CD4-positive, alpha-beta T cell treated with Interleukin-1 beta for 1 hour (primary cell): ENCODE results near the gene UBXN11.
A peak's percentile ranks its signal among the peaks of the same experiment; 100 is the strongest.

Experiments
- DNase-seq, 2 donors: peaks; one replicate each; pipeline ENCODE4 v3.0.0-alpha.2; 2020 to 2022

The UBXN11 gene

DNA sequence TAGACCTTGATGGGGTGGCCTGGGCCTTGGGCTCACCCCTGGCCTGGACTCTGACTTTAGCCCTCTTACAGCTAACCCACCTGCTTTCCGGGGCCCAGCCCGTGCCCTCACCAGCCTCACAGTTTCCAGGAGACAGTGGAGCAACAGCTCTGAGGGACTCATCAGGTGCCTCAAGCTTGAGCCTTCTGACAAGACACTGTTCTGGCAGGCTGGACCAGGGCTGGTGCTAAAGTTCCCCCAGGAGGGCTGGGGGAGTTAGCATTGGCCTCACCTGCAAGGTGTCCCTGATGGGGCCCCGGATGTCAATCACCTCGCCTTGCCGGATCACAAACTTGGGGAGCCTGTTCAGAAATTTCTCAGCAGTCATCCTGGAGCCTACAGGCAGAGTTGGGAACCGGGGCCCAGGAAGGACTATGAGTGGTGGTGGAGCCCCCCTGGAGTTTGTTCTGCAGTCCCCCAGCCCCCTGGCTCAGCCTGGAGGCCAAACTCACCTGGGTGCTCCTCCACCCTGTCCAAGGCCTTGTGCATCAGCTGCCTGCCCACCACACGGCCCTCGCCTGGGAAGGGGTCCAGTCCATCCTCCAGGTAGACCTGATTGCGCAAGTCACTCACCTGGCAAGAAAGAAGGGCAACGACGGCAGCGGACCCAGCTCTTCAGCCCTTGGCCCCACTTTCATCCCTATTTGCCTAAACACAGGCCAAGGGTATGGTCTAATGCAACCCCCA is 22.4 kb downstream of the UBXN11 start:
- DNase-seq: no peak

DNA sequence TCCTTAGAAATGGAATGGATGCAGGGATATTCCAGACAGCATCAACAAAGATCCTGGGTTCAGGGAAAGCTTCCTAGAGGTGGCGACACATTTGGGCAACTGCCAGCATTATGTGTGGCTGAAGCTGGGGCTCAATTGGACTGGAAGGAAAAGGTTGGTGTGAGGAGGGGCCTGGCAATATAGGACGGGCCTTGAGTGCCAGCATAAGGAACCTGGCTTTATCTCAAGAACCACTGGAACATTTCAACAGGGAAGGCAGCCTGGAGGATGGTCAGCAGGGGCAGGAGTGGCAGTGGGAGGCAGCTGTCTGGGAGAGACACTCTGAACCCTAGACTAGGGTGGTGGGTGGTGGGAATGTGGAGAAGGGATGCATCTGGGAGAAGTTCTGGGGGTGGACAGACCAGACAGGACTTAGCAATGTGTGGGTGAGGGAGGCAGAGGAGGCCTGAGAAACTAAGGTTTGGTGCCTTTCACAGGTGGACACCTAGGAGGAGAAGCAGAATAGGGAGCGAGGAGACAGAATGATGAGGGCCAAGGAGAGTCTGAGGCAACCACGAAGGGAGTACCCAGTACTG is 23.1 kb downstream of the UBXN11 start:
- no peak for DNase-seq

DNA sequence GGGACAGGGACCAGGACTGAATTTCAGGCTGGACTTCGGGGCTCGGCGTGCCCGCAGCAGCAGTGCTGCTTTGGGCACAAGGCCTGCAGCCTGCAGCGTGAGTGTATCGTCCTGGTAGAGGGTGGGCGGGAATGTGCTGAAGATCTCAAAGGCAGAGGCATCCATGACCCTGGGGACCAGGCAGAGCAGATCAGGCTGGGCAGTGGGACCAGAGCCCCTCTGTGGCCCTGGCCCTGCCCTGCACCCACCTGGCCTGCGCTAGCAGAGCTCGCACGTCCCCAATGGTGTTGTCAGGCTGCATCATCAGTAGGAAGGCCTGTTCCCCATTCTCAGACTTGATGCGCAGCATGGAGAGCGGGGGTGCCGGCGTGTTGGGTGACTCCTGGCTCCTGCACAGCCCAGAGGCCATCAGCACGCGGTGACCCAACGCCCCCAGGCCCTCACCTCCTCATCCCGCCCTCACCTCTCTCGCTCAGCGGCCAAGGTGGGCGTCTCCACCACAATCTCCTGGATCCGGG is 24.0 kb downstream of the UBXN11 start:
- DNase-seq: no peak

DNA sequence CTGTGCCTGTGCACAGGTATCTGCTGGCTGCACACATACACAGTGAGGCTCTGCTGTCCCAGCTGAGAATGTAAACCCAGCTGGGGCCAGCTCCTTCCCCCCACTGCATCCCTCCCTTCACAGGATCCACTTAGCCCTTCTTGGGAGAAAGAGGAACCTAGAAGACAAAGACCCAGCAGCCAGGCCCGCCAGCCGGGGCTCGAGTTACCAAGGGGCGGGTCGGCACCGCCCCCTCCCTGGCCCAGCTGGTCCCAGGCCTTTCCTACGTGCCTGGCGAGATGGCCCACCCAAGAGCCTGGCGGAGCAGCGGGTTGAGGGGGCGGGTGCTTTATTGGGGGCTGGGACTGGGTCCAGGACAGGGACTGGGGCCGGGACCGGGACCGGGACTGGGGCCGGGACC is 24.5 kb downstream of the UBXN11 start:
- no peak for DNase-seq

DNA sequence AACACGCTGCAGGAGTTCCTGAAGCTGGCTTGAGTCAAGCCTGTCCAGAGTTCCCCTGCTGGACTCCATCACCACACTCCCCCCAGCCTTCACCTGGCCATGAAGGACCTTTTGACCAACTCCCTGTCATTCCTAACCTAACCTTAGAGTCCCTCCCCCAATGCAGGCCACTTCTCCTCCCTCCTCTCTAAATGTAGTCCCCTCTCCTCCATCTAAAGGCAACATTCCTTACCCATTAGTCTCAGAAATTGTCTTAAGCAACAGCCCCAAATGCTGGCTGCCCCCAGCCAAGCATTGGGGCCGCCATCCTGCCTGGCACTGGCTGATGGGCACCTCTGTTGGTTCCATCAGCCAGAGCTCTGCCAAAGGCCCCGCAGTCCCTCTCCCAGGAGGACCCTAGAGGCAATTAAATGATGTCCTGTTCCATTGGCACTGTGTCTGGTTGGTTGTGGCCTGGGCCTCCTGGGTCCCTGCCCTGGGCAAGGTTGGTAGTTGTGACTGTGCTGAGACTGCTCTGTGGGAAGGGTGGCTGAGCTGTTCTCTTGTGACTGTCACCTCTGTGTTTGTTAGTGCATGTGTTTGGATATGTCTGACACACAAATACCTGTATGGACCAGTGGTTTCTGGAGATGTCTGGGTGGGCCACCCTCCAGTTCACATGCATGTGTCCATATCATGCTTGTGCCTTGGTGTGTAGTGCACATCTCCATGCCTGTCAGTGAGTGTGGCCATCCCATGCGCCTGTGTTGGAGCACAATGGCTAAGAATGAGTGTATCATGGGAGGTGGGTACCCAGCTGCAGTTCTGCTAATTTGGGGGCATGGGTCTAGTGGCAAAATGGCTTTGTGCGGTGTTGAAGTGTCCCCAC is 25.1 kb downstream of the UBXN11 start:
- DNase-seq: no peak

DNA sequence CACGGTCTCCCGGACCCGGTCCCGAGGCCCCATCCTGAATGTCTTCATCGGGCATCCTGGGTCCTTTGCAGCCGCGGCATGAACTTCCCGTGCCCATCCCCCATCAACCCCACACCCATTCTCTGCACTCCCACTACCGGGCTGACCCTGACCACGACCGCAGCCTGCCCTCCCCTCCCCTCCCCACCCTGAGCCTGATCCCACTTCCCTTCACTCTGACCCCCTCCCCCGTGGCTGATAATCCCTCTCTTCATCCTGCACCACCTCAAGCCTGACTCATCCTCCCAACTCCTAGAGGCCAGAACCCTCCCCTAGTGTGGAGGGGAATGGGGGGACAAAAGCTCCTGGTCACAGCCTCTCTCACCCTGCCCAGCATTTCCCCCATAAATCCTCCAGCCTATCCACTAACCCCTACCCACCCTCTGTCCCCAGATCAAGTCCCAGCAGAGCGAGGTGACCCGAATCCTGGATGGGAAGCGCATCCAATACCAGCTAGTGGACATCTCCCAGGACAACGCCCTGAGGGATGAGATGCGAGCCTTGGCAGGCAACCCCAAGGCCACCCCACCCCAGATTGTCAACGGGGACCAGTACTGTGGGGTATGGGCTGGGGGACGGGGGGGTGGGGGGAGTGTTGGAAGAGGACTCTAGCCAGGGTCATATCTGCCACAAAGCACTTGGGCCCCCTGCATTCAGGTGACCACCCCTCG is 25.9 kb downstream of the UBXN11 start:
- DNase-seq: peak; percentile 17 to 28

DNA sequence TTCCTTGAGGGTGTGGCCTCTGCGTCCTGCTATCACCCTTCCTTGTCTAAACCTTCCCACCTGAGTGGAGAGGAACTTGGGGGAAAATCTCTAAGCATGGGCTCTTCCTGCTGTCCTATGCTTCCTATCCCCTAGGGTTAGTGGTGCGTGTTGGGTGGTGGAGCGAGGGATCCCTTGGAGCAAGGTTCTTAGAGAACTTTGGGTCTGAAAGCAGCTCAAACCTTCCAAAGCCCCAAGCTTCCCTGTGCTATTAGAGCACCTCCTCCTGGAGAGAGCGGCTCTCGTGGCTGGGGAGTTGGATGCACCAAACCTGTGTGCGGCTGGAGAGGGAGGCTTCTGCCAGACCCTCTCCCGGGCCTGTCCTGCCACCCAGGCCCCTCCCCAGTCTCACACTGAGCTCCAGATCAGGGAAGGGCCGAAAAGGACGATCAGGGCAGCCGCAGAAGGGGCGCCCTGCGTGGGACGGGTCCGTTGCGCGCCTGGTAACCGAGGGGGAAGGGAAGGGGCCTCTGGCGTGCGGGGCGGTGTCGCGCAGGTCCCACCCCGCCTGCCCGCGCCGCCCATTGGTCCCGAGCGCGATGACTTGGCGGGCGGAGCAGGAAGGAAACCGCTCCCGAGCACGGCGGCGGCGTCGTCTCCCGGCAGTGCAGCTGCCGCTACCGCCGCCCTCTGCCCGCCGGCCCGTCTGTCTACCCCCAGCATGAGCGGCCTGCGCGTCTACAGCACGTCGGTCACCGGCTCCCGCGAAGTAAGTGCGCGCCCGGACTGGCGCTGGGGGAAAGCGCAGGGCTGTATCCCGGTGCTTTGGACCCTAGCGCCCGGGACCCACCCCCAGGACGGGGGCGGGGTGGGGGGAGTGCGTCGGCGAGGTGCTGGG is 26.7 kb downstream of the UBXN11 start, which contains the start of gene SH3BGRL3:
SH3BGRL3 (plus strand) TSS at position 631 of the 877 bp plus-strand sequence; CDS start at position 701, 70 bp downstream.
- peak; percentile 84 to 87 for DNase-seq

DNA sequence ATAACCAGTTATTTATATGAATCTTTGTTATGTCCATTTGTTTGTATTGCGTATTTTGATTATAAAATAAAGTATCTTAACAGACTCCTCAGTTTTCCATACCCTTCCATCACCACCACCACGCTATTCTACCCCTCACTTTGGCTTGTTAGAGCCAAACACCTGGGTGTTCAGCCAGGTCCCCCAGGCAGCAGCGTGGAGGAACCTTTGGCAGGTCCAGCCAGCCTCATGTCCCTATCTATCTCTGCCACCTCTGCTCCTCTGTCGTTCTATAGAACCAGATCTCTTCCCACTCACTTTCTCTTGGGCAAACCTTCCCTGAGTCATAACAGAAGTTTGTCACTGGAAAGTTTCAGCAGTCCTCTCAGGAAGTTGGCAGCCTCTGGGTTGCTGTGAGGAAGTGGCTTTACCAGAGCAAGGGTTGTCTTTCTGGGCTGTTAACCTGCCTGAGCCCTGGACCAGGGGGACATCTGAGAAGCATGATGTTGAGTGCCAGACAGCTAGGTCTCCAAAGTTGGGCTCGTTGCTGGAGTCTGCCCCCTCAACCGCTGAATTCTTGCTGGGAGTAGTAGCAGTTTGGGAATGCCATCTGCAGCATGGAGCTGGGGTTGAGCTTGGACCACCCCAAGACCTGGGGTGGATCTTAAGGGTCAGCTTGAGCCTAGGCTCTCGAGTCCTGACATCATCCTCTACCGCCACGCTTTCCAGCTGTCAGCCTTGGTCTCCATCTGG is 27.5 kb downstream of the UBXN11 start:
- peak; percentile 34 to 62 for DNase-seq

DNA sequence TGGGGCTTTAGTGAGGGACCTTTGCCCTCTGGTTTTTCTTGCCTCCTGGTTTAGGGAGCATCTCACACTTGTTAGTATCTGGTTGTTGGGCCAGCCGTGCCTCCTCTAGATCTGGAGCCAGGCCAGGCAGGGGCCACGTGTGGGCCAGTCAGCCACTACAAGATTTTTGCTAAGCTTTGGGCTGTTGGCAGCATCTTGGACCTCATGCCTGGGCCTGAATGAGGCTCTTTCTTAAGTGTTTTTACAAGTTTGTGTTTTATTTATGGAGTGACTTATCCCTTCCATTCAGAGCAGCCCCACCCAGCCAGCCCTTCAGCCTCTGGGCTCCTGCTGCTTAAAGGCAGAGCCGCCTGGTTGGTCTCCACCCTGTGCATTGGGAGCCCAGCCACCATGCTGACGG is 28.1 kb downstream of the UBXN11 start:
- DNase-seq: no peak

DNA sequence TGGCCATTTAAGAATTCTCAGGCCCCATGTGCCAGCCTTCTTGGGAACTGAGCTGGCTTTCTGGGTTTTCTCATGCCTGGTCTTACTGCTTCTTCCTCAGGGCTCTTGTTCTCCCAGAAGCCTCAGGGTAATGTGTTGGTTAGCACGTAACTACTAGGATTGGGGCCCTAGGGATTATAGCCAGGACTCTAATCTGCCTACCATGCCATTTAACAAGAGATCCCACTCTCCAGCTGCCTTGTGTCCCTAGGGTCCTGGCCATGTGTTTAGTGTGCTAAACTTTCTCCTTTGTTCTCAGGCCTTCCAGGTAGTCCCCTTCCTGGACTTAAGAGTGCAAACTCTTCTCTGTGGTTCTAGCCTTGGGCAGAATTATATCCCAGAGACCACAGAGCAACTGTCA is 28.7 kb downstream of the UBXN11 start:
- no peak for DNase-seq

DNA sequence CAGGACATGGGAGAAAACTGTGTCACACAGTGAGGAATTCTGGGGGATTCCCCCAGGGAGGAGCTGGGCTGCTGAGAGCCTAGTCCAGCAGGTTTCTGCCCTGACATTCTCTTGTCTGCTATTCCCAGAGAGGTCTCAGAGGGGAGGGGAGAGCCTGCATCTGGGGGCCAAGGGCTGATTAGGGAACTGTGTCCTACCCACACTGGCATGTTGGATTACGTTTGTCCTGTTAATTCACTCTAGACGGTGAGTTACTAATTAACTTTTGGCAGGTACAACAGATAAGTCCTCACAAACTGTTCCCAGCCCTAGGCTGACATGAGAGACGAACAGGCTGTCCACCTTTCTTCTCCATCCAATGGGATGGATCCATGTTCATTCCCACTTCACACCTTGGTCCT is 29.2 kb downstream of the UBXN11 start:
- DNase-seq: no peak

DNA sequence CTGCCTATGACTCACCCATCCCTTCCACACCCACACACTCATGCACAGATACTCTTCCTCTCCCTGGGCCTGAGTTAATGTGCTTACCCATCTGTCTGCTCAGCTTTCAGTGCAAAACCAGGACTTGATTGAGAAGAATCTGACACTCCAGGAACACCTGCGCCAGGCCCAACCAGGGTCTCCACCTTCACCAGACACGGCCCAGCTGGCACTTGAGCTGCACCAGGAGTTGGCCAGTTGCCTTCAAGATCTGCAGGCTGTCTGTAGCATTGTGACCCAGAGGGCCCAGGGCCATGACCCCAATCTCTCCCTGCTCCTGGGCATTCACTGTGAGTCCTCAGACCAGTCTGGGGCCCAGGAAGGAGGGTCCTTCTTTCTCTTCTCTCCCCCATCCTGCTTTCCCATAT is 30.0 kb downstream of the UBXN11 start:
- no peak for DNase-seq

DNA sequence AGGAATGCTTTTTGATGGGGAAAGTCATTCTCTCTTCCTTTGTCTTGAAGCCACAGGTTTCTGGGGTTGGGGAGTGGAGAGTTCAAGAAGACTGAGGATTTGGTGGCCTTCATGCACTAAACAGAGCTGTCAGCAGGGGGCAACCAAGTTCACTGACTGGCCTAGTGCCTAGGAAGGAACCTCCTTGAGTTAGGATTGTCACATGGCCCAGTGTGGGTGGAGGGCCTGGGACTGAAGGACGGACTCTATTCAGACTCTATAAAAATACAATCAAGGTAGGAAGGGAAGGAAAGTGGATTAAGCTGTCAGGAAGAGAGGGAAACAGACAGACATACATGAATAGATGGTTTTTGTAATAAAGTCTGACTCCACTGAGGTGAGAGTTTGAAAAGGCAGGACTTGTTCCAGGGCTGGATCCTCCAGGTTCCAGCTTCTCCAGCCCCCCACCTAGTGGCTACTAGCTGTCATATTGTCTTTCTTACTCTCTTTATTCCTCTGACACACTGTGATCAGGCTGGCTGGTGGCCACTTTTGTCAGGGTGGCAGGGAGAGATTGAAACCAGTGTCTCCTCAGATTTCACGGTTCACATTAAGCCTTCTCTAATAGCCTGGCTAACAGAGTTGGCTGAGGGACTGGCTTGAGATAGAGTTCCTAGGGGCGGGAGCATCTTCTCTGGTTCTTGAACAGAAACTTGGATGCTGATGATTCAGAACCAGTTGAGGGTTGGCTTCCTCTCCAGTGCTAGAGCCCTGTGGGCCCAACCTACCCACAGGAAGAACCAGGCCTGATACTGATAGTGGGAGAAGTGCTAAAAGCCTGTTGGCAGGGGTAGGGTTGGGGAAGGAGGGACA is 30.6 kb downstream of the UBXN11 start:
- peak; percentile 80 to 81 for DNase-seq

DNA sequence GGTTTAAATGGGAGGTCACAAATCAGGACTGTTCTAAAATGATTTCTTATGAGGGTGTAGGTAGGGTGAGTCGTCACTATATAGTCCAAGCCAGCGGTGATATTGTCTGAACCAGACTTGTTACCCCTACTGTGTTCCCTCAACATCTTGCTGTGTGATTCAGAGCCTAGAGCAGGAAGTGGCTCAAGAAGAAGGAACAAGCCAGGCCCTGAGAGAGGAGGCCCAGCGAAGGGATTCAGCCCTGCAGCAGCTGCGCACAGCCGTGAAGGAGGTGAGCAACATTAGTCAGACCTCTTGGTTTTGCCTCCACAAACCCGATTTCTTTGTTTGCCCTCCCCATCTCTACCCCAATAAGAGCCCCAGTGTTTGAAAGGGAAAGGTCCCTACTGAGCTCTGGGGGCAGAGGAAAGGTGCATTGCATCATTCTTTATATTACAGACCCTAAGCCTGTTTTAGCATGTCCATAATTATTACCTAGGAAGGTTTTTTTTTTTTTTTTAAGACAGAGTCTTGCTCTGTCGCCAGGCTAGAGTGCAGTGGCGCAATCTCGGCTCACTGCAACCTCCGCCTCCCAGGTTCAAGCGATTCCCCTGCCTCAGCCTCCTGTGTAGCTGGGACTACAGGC is 31.5 kb downstream of the UBXN11 start:
- peak in 1 of 2 donors; percentile 68 for DNase-seq

DNA sequence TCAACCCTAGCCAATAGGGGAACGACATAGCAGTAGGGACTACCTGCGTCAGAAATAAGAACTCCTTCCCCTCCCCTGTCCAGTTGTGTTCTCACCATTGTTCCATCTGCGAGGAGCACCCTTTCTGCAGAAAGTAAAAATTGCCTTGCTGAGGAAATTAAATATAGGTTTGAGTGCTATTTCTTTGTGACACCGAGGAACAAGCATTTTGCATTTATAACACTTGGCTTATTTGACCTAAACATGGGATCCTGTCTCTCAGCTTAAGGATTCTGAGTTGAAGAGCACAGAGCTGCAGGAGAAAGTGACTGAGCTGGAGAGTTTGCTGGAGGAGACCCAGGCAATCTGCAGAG is 37.3 kb downstream of the UBXN11 start:
- no peak for DNase-seq

DNA sequence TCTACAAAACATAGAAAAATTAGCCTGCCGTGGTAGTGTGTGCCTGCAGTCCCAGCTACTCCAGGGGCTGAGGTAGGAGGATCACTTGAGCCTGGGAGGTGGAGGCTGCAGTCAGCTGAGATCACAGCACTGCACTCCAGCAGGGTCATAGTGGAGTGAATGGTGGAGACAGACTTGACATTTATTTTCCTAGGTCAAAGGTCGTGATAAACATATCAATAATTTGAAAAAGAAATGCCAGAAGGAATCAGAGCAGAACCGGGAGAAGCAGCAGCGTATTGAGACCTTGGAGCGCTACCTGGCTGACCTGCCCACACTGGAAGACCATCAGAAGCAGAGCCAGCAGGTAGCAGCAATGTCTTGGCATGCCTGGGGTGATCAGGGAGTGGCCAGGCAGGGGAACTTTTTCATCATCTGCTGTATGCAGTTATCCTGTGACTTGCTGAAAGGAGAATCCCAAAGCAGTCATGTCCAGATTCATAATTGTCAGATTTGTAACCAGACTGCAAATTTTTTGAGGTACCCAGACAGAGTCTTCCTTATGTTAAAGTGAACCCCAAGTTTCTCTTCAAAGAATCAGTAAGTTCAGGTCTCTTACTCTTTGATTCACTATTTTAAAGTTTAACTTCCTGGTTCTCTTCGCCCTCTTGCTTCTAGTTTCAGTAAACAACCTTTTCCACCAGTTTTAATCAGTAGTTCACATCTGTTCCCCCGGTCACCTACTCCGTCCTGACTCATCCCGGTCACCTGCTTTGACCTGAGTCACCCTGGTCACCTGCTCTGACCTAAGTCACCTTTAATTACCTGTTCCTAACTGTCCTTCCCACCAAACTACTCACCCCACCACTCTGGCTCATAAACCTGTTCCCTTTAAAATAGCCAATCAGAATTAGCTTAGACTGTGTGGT is 37.9 kb downstream of the UBXN11 start:
- DNase-seq: no peak

DNA sequence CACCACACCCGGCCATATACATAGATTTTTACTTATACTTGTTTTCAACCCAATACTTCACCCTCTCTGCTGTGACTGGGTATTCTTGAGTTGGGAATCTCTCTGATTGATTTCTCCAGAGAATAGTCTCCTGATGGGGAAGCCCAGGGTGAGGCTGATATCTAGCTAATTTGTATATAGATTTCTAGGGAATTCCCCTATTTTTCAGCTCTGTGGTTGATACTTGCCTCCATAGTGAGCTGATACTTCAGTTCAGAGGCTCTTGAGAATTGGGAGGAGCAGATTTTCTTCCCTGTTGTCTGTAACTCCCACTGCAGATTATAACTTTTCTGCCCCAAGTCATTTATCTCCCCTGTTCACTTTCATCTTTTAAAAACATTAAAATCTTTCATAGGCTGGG is 41.0 kb downstream of the UBXN11 start:
- no peak for DNase-seq

DNA sequence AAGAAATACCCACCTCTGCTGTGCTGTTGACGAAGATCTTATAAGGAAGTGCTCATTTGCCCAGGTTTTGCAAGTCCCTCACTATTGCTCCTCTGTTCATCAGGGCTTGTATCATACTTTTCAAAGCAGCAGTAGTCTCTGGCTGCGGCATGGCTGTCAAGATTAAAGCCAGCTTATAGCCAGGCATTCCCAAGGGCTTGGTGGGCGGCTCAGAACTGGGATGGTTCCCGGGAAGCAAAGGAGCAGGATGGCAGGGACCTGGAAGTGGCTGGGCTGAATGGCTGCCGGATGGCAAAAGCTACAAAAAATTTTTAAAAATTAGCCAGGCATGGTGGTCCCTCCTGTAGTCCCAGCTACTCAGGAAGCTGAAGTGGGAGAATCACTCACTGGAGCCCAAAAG is 43.2 kb downstream of the UBXN11 start:
- no peak for DNase-seq

DNA sequence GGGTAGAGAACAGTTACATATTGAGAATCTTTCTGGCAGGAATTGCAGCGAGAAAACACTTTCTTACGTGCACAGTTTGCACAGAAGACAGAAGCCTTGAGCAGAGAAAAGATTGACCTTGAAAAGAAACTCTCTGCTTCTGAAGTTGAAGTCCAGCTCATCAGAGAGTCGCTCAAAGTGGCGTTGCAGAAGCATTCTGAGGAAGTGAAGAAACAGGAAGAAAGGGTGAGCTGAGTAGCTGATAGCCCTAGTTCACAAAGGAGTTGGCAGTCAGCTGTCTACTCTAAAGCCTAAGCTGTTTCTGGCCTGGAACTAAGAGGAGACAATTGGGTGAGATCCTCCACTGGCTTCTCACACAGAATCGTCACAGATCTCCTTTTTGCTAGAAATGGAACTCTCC is 46.9 kb downstream of the UBXN11 start:
- DNase-seq: peak in 1 of 2 donors; percentile 11
